HepG2 (cell line): Measurements from ENCODE around the gene GJB1. TPM values are rescaled to one million over a fixed set of nuclear protein-coding genes. Genes with fewer than 3 reads are reported as not detected.

Source experiments
- ATAC-seq: fragments of 200-7000 bp; cut with Tn5 transposase; 3 replicates; pipeline ENCODE4 v1.9.1; 2020; ENCODE audit warnings: mild to moderate bottlenecking, moderate library complexity
- BruUV-seq: library from RNA; stranded (reverse); fragments of 400-500 nt; replicated peaks from 2 replicates; lab custom pipeline; 2021; lab: Mats Ljungman, UMichigan
- CTCF ChIA-PET: fragments of 300-600 bp; formaldehyde crosslinking; extraction: SDS; loops from one replicate; lab custom pipeline; 2021; ENCODE audit warnings: low total read pairs, inconsistent platforms, low intra/inter-chr PET ratio; lab: Yijun Ruan, JAX
- POLR2A ChIA-PET: fragments of 350-600 bp; sonication (Branson Sonifier 250); formaldehyde crosslinking; loops from one replicate; lab custom pipeline; 2020; ENCODE audit warnings: antibody characterized with exemption, inconsistent platforms; lab: Yijun Ruan, JAX
- DNase-seq: peaks from one replicate; pipeline ENCODE4 v3.0.0-alpha.2; 2015; ENCODE audit warnings: low spot score
- FAIRE-seq: peaks from 3 replicates; lab custom pipeline; 2011; peaks lifted over from hg19 to GRCh38; lab: Jason Lieb, UNC
- H2AFZ ChIP-seq: one replicate; pipeline ENCODE4 v1.6.1; 2011; ENCODE audit warnings: low read length, inconsistent platforms
- H3K27ac ChIP-seq: fragments of 300-600 bp; 3 replicates; pipeline ENCODE4 v1.8.0; 2011; ENCODE audit warnings: mixed run types, mild to moderate bottlenecking, mixed read lengths, low read length, inconsistent platforms; ENCODE audit not compliant: insufficient read depth; ENCODE audit errors: extremely low read length
- H3K27me3 ChIP-seq, 2 experiments: fragments of 200-600 bp in 1 of 2; 2 replicates in 1 of 2; 3 replicates in 1 of 2; pipeline versions ENCODE4 v1.6.0 to v1.8.0; 2011; ENCODE audit warnings: low read length in 2 of 2, mild to moderate bottlenecking in 2 of 2, moderate library complexity in 2 of 2, inconsistent platforms in 1 of 2; ENCODE audit not compliant: insufficient read depth in 2 of 2, control insufficient read depth in 1 of 2
- H3K36me3 ChIP-seq, 2 experiments: fragments of 200-600 bp in 1 of 2; replicated peaks in 1 of 2; 2 replicates in 1 of 2; 3 replicates in 1 of 2; pipeline versions ENCODE4 v1.5.1 to v1.8.0; 2011; ENCODE audit warnings: low read length in 2 of 2, inconsistent platforms in 1 of 2; ENCODE audit not compliant: insufficient read depth in 2 of 2, control insufficient read depth in 1 of 2
- H3K4me1 ChIP-seq: 2 replicates; pipeline ENCODE4 v1.5.1; 2012; ENCODE audit warnings: low read length, inconsistent platforms; ENCODE audit not compliant: insufficient read depth
- H3K4me2 ChIP-seq: 2 replicates; pipeline ENCODE4 v1.6.0; 2011; ENCODE audit warnings: low read depth, low read length, inconsistent platforms
- H3K4me3 ChIP-seq, 3 experiments: fragments of 200-600 bp in 1 of 3; sonication (generic), shearing (Covaris generic) in 1 of 3; replicated peaks in 1 of 3; 2 replicates each; pipeline ENCODE4 v1.5.1; 2011 to 2016; ENCODE audit warnings: low read length in 3 of 3, inconsistent platforms in 2 of 3, low read depth in 2 of 3, mild to moderate bottlenecking in 2 of 3, control low read depth in 1 of 3, mixed read lengths in 1 of 3; ENCODE audit not compliant: insufficient read depth in 1 of 3
- H3K79me2 ChIP-seq: one replicate; pipeline ENCODE4 v1.6.1; 2011; ENCODE audit warnings: low read length, inconsistent platforms; ENCODE audit not compliant: insufficient read depth
- H3K9ac ChIP-seq: 2 replicates; pipeline ENCODE4 v1.6.0; 2011; ENCODE audit warnings: mild to moderate bottlenecking, low read depth, low read length, inconsistent platforms; ENCODE audit not compliant: insufficient read depth
- H3K9me3 ChIP-seq: 2 replicates; pipeline ENCODE4 v1.5.1; 2012; ENCODE audit warnings: mild to moderate bottlenecking, low read length
- H4K20me1 ChIP-seq: 2 replicates; pipeline ENCODE4 v1.6.0; 2011; ENCODE audit warnings: inconsistent platforms, mild to moderate bottlenecking, low read length, moderate library complexity; ENCODE audit not compliant: insufficient read depth
- BCL6 ChIP-seq: IDR thresholded peaks from 2 replicates; pipeline ENCODE4 v1.6.1; 2016; ENCODE audit warnings: missing genetic modification reagents, missing compliant biosample characterization
- DZIP1 ChIP-seq: sonication (generic); formaldehyde crosslinking; IDR thresholded peaks from 2 replicates; pipeline ENCODE4 v1.5.0; 2020; ENCODE audit warnings: mild to moderate bottlenecking, missing genetic modification reagents
- MAF1 ChIP-seq: sonication (generic); formaldehyde crosslinking; IDR thresholded peaks from 2 replicates; pipeline ENCODE4 v1.5.0; 2020; ENCODE audit warnings: missing genetic modification reagents, borderline replicate concordance
- MAFF ChIP-seq: IDR thresholded peaks from 2 replicates; pipeline ENCODE4 v1.6.1; 2011; ENCODE audit warnings: low read depth, low read length, improper control_type of control experiment
- MAFK ChIP-seq, 2 experiments: IDR thresholded peaks in 1 of 2; conservative IDR thresholded peaks in 1 of 2; 2 replicates each; pipeline ENCODE4 v1.6.1; 2011; ENCODE audit warnings: improper control_type of control experiment in 2 of 2, low read length in 2 of 2
- NCOA2 ChIP-seq: sonication (generic); formaldehyde crosslinking; IDR thresholded peaks from 2 replicates; pipeline ENCODE4 v1.8.0; 2022; ENCODE audit warnings: inconsistent platforms
- POLR2G ChIP-seq: fragments of 200-400 bp; formaldehyde crosslinking; IDR thresholded peaks from 2 replicates; pipeline ENCODE4 v1.6.1; 2018; ENCODE audit warnings: mild to moderate bottlenecking, low read depth, low read length, moderate library complexity
- RXRB ChIP-seq: IDR thresholded peaks from 2 replicates; pipeline ENCODE4 v1.6.1; 2016; ENCODE audit warnings: borderline replicate concordance, missing genetic modification reagents, missing compliant biosample characterization
- STAT6 ChIP-seq: sonication (generic); formaldehyde crosslinking; IDR thresholded peaks from 2 replicates; pipeline ENCODE4 v1.4.0; 2020; ENCODE audit warnings: missing genetic modification reagents, mild to moderate bottlenecking, borderline replicate concordance
- TFDP1 ChIP-seq: IDR thresholded peaks from 2 replicates; pipeline ENCODE4 v1.6.1; 2016; ENCODE audit warnings: missing compliant biosample characterization, missing genetic modification reagents, borderline replicate concordance
- ZBTB44 ChIP-seq: sonication (generic); formaldehyde crosslinking; IDR thresholded peaks from 2 replicates; pipeline ENCODE4 v1.4.0; 2020; ENCODE audit warnings: missing genetic modification reagents
- ZNF547 ChIP-seq: sonication (generic); formaldehyde crosslinking; IDR thresholded peaks from 2 replicates; pipeline ENCODE4 v1.5.1; 2020; ENCODE audit warnings: mild to moderate bottlenecking, missing genetic modification reagents
- ZNF780A ChIP-seq: sonication (generic); formaldehyde crosslinking; IDR thresholded peaks from 2 replicates; pipeline ENCODE4 v1.8.0; 2022; ENCODE audit warnings: mild to moderate bottlenecking, missing genetic modification reagents, moderate library complexity
- ZSCAN25 ChIP-seq: sonication (generic); formaldehyde crosslinking; IDR thresholded peaks from 2 replicates; pipeline ENCODE4 v1.8.0; 2022; ENCODE audit warnings: mild to moderate bottlenecking, missing genetic modification reagents
- WGBS: methylation state at CpG from one replicate; pipeline ENCODE4 v1.1.6; 2017; ENCODE audit warnings: low lambda C conversion rate; 5-methylcytosine and 5-hydroxymethylcytosine counted together
- in situ Hi-C: cut with HindIII; loops from 2 replicates; pipeline ENCODE4 v1.10.0; 2017; ENCODE audit warnings: low pct_unique_long_range_greater_than_20kb; ENCODE audit not compliant: extremely low pct_ligation_motif_present
- intact Hi-C: fragments of 100-400 bp; cut with micrococcal nuclease; formaldehyde crosslinking; loops from one replicate; pipeline ENCODE4 v1.10.0; 2022; ENCODE audit not compliant: unreplicated experiment
- polyA plus RNA-seq, 8 experiments: library from polyadenylated mRNA; depleted of rRNA in 3 of 8; stranded (reverse) in 7 of 8; unstranded in 1 of 8; fragments of >200 nt; fragmentation: Illumina TruSeq in 4 of 8; extraction: Trizol in 4 of 8; gene quantifications; 2 replicates each; pipeline versions ENCODE4 v1.2.1 to v1.2.3, GENCODE V29; 2011 to 2016; ENCODE audit warnings: low read depth in 4 of 8, missing spikeins in 1 of 8, mixed read lengths in 1 of 8; ENCODE audit not compliant: insufficient read depth in 1 of 8
- total RNA-seq, 5 experiments: library from RNA; depleted of rRNA; stranded (reverse); fragments of >200 nt; fragmentation: Illumina TruSeq; extraction: Trizol; gene quantifications; 2 replicates each; pipeline ENCODE4 v1.2.3, GENCODE V29; 2016; ENCODE audit warnings: low read depth in 1 of 5

The GJB1 gene
- total and polyA plus RNA-seq, 2 of the 13 experiments (the other 11 are each of a cell fraction or from before 2014, with no cell fraction given) = 111 to 161 TPM

GRCh38 chrX:71184092-71184491 lies 38.9 kb upstream of the GJB1 start:
- ATAC-seq = peak; percentile 14
- H3K27me3 ChIP-seq = no peaks in the 10 kb centered on the region
- TF ChIP-seq MAF1 (CRISPR knock-in tag) (no peak), TFDP1 (no peak), DZIP1 (CRISPR knock-in tag) (no peak), ZBTB44 (CRISPR knock-in tag) (no peak), RXRB (no peak), POLR2G (no peak), STAT6 (CRISPR knock-in tag) (no peak), NCOA2 (CRISPR knock-in tag) (no peak), ZNF547 (CRISPR knock-in tag) (no peak), BCL6 (CRISPR knock-in tag) (peak; percentile 96), MAFK (conservative IDR thresholded peaks at IDR 0.05 in 1 of 2, IDR thresholded peaks at IDR 0.05 in 1 of 2; ENCODE audit: low read length in 2 of 2) (0 out of 4 replicates have a peak, but pooled peaks of 1 of the 2 experiments have one; percentile 17), ZSCAN25 (CRISPR knock-in tag) (no peak), ZNF780A (CRISPR knock-in tag) (no peak), MAFF (no peak)
- peak overlapping the region; percentile 82 for H3K9ac ChIP-seq
- ChIA-PET CTCF (no interaction called here), POLR2A (interaction anchor here (0.9 to 5.2 kb wide), 9 partner anchors 12 to 182 kb away, joined by 3 to 68 read pairs (median 25); partner anchors contain the start of genes GJB1, NONO and TAF1)
- no peaks in the 10 kb centered on the region for H3K36me3 ChIP-seq
- peak; percentile 52 for FAIRE-seq
- H3K4me3 ChIP-seq = peak overlapping the region; percentile 49 to 62 (median 49); a peak in 5 of 6 replicates
- in situ Hi-C loops (no loop called here), intact Hi-C loops (loop anchor here (5.0 kb wide), 3 partner anchors 33 to 87 kb away; partner anchors contain the start of genes FOXO4 and ZMYM3)
- H4K20me1 ChIP-seq = no peaks in the 10 kb centered on the region
- DNase-seq = peak; percentile 71
- H3K4me1 ChIP-seq = peaks cover 48% of the 10 kb centered on the region
- no peaks in the 10 kb centered on the region for H3K79me2 ChIP-seq
- no peak overlapping the region for H2AFZ ChIP-seq
- peak overlapping the region; percentile 100 for H3K27ac ChIP-seq
- BruUV-seq = no TSS peak
- WGBS = 5% methylated on average over 5 of the region's 5 CpGs
- H3K4me2 ChIP-seq = peak overlapping the region; percentile 82
- H3K9me3 ChIP-seq = no peaks in the 10 kb centered on the region
